Endodermal cell (in vitro differentiated cells): ENCODE data around the gene MAP4K4. TPM values are rescaled to one million over a fixed set of nuclear protein-coding genes. Genes with fewer than 3 reads are reported as not detected.

Source experiments
- DNase-seq: peaks from one replicate; pipeline ENCODE4 v3.0.0-alpha.2; 2017
- H3K27ac ChIP-seq: 2 replicates; pipeline ENCODE4 v1.5.1; 2013; ENCODE audit warnings: mild to moderate bottlenecking, low read depth, low read length, moderate library complexity
- H3K27me3 ChIP-seq: 2 replicates; pipeline ENCODE4 v1.6.1; 2013; ENCODE audit warnings: mild to moderate bottlenecking, low read length, moderate library complexity; ENCODE audit not compliant: insufficient read depth, control insufficient read depth, poor library complexity, severe bottlenecking
- H3K36me3 ChIP-seq: 2 replicates; pipeline ENCODE4 v1.7.0; 2013; ENCODE audit warnings: mild to moderate bottlenecking, low read length, moderate library complexity; ENCODE audit not compliant: control insufficient read depth, insufficient read depth
- H3K4me1 ChIP-seq: one replicate; pipeline ENCODE4 v1.7.0; 2013; ENCODE audit warnings: low read length; ENCODE audit not compliant: control insufficient read depth, insufficient read depth
- H3K4me3 ChIP-seq: 2 replicates; pipeline ENCODE4 v1.5.1; 2013; ENCODE audit warnings: mild to moderate bottlenecking, low read length, moderate library complexity
- H3K9ac ChIP-seq: 2 replicates; pipeline ENCODE4 v1.6.1; 2013; ENCODE audit warnings: mild to moderate bottlenecking, low read length, moderate library complexity; ENCODE audit not compliant: poor library complexity, severe bottlenecking; ENCODE audit errors: extremely low read depth
- H3K9me3 ChIP-seq: 2 replicates; pipeline ENCODE4 v1.6.1; 2013; ENCODE audit warnings: mild to moderate bottlenecking, low read length, moderate library complexity; ENCODE audit not compliant: control insufficient read depth
- H3K27ac Mint-ChIP-seq: 2 replicates; pipeline ENCODE4 v1.8.0; 2020; ENCODE audit warnings: mixed read lengths
- H3K27me3 Mint-ChIP-seq: 2 replicates; pipeline ENCODE4 v1.8.0; 2021; ENCODE audit warnings: mild to moderate bottlenecking, mixed read lengths; ENCODE audit not compliant: insufficient read depth
- H3K36me3 Mint-ChIP-seq: 2 replicates; pipeline ENCODE4 v1.8.0; 2020; ENCODE audit warnings: low read depth, mixed read lengths
- H3K4me1 Mint-ChIP-seq: 2 replicates; pipeline ENCODE4 v1.8.0; 2020; ENCODE audit warnings: mixed read lengths
- H3K4me3 Mint-ChIP-seq: 2 replicates; pipeline ENCODE4 v1.8.0; 2020; ENCODE audit warnings: mild to moderate bottlenecking, moderate library complexity, mixed read lengths
- H3K9me3 Mint-ChIP-seq: 2 replicates; pipeline ENCODE4 v1.8.0; 2020; ENCODE audit warnings: mild to moderate bottlenecking, mixed read lengths
- CTCF ChIP-seq: fragments of 200-600 bp; sonication (generic); conservative IDR thresholded peaks from 2 replicates; pipeline ENCODE4 v1.5.0; 2021; ENCODE audit warnings: antibody characterized with exemption, mild to moderate bottlenecking
- WGBS, 2 experiments: methylation state at CpG; one replicate each; pipeline versions ENCODE4 v1.1.5 to v1.1.7; 2013; ENCODE audit warnings: missing lambda C conversion rate in 2 of 2, mixed read lengths in 1 of 2; ENCODE audit not compliant: insufficient coverage in 1 of 2, insufficient read length in 1 of 2; 5-methylcytosine and 5-hydroxymethylcytosine counted together
- total RNA-seq, 2 donors: library from RNA; stranded (reverse); fragmentation: NEBNext Ultra II Directional in 1 of 2; extraction: Animal tissue kit (Norgen Biotek cat#: 25700) in 1 of 2; gene quantifications; 2 replicates in 1 of 2; 3 replicates in 1 of 2; pipeline ENCODE4 v1.2.1, GENCODE V29; 2021

MAP4K4 gene
- total RNA-seq, 2 donors from 2014 or later: 130 to 142 TPM

GRCh38 chr2:101846973-101847372, 149.5 kb downstream of the MAP4K4 start:
- Mint-ChIP-seq H3K4me3 (no peak overlapping the region), H3K27me3 (no peaks in the 10 kb centered on the region), H3K36me3 (peaks cover 26% of the 10 kb centered on the region), H3K27ac (no peak overlapping the region), H3K9me3 (no peaks in the 10 kb centered on the region), H3K4me1 (peaks cover 5% of the 10 kb centered on the region)
- H3K27me3 ChIP-seq: no peaks in the 10 kb centered on the region
- H3K4me1 ChIP-seq: no peaks in the 10 kb centered on the region
- H3K9me3 ChIP-seq: no peaks in the 10 kb centered on the region
- no peak overlapping the region for H3K4me3 ChIP-seq
- WGBS, 2 experiments: 96 to 100% methylated on average over 2 to 3 of the region's 3 CpGs
- H3K9ac ChIP-seq: no peak overlapping the region
- DNase-seq: no peak
- no peak overlapping the region for H3K27ac ChIP-seq
- peaks cover 79% of the 10 kb centered on the region for H3K36me3 ChIP-seq
- TF ChIP-seq CTCF: no peak

GRCh38 chr2:101847661-101848339, 150.3 kb downstream of the MAP4K4 start:
- no peaks in the 10 kb centered on the region for H3K27me3 Mint-ChIP-seq
- 93 to 100% methylated on average over 1 to 4 of the region's 4 CpGs for WGBS, 2 experiments
- no peak overlapping the region for H3K4me3 Mint-ChIP-seq
- Histone ChIP-seq H3K27me3 (no peaks in the 10 kb centered on the region), H3K27ac (no peak overlapping the region), H3K9me3 (no peaks in the 10 kb centered on the region), H3K9ac (no peak overlapping the region), H3K36me3 (peaks cover 78% of the 10 kb centered on the region), H3K4me3 (no peak overlapping the region), H3K4me1 (no peaks in the 10 kb centered on the region)
- peaks cover 27% of the 10 kb centered on the region for H3K36me3 Mint-ChIP-seq
- H3K9me3 Mint-ChIP-seq: no peaks in the 10 kb centered on the region
- no peak for DNase-seq
- H3K27ac Mint-ChIP-seq: no peak overlapping the region
- no peak for TF ChIP-seq CTCF
- H3K4me1 Mint-ChIP-seq: peaks cover 5% of the 10 kb centered on the region

GRCh38 chr2:101848769-101849410, 151.4 kb downstream of the MAP4K4 start:
- no peak overlapping the region for H3K27ac ChIP-seq
- no peaks in the 10 kb centered on the region for H3K9me3 Mint-ChIP-seq
- no peaks in the 10 kb centered on the region for H3K27me3 Mint-ChIP-seq
- no peaks in the 10 kb centered on the region for H3K27me3 ChIP-seq
- H3K4me3 Mint-ChIP-seq: no peak overlapping the region
- TF ChIP-seq CTCF: no peak
- no peak overlapping the region for H3K27ac Mint-ChIP-seq
- no peak overlapping the region for H3K4me3 ChIP-seq
- H3K9ac ChIP-seq: no peak overlapping the region
- peaks cover 19% of the 10 kb centered on the region for H3K36me3 Mint-ChIP-seq
- no peaks in the 10 kb centered on the region for H3K9me3 ChIP-seq
- DNase-seq: no peak
- no peaks in the 10 kb centered on the region for H3K4me1 ChIP-seq
- 90 to 92% methylated on average over 4 to 6 of the region's 6 CpGs for WGBS, 2 experiments
- H3K36me3 ChIP-seq: peaks cover 78% of the 10 kb centered on the region
- no peaks in the 10 kb centered on the region for H3K4me1 Mint-ChIP-seq
